ENCODE data around the gene KHSRP.

DNA sequence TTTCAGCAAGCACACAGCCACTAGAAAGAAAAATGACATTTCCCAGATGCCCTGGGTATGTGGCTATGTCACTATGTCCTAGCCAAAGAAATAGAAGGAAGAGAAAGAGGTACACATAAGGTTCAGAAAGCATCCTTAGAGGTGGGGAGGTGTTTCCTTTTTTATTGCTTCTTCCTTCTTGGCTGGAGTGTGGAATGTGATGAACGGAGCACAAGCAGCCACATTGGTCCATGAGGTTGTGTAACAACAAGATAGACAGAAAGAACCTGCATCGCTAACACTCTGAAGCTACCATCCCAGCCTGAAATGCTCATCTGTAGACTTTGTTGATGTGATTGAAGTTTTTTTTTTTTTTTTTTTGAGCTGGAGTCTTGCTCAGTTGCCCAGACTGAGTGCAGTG, 28.3 kb upstream of the KHSRP start:
- TF ChIP-seq, protein P1, sequence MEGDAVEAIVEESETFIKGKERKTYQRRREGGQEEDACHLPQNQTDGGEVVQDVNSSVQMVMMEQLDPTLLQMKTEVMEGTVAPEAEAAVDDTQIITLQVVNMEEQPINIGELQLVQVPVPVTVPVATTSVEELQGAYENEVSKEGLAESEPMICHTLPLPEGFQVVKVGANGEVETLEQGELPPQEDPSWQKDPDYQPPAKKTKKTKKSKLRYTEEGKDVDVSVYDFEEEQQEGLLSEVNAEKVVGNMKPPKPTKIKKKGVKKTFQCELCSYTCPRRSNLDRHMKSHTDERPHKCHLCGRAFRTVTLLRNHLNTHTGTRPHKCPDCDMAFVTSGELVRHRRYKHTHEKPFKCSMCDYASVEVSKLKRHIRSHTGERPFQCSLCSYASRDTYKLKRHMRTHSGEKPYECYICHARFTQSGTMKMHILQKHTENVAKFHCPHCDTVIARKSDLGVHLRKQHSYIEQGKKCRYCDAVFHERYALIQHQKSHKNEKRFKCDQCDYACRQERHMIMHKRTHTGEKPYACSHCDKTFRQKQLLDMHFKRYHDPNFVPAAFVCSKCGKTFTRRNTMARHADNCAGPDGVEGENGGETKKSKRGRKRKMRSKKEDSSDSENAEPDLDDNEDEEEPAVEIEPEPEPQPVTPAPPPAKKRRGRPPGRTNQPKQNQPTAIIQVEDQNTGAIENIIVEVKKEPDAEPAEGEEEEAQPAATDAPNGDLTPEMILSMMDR (conservative IDR thresholded peaks at IDR 0.05; ENCODE audit: low read depth, low read length) = no peak
- TF ChIP-seq POLR2A (IDR thresholded peaks at IDR 0.05; ENCODE audit: low read depth, low read length) (no peak), USF2 (IDR thresholded peaks at IDR 0.05; ENCODE audit: low read depth, low read length) (no peak), RFX5 (IDR thresholded peaks at IDR 0.05; ENCODE audit: low read depth, low read length) (no peak), RAD21 (IDR thresholded peaks at IDR 0.05; ENCODE audit: low read length) (no peak), CEBPB (IDR thresholded peaks at IDR 0.05; ENCODE audit: low read depth, low read length) (no peak), MAFK (IDR thresholded peaks at IDR 0.05; ENCODE audit: low read depth, low read length) (no peak), MXI1 (IDR thresholded peaks at IDR 0.05; ENCODE audit: borderline replicate concordance, low read depth, low read length) (no peak), SMC3 (IDR thresholded peaks at IDR 0.05; ENCODE audit: low read depth, low read length) (no peak)

Measured in IMR-90 (cell line).